DND-41 (cell line): Measurements from ENCODE around the gene KRTAP21-2.

ENCODE experiments used
- ATAC-seq: fragments of 200-7000 bp; cut with Tn5 transposase; 3 replicates; pipeline ENCODE4 v1.9.1; 2021; ENCODE audit warnings: low read depth; ENCODE audit not compliant: insufficient read depth
- DNase-seq: peaks from one replicate; pipeline ENCODE4 v3.0.0-alpha.2; 2020
- H2AFZ ChIP-seq: 2 replicates; pipeline ENCODE4 v1.6.0; 2012; ENCODE audit warnings: low read depth, low read length
- H3K27ac ChIP-seq: 2 replicates; pipeline ENCODE4 v1.5.1; 2012; ENCODE audit warnings: low read length, inconsistent platforms
- H3K27me3 ChIP-seq: fragments of 200-600 bp; sonication (generic); 2 replicates; pipeline ENCODE4 v1.6.0; 2012; ENCODE audit warnings: low read length, mild to moderate bottlenecking, inconsistent platforms; ENCODE audit not compliant: insufficient read depth, poor library complexity
- H3K36me3 ChIP-seq: 2 replicates; pipeline ENCODE4 v1.5.1; 2012; ENCODE audit warnings: low read length, inconsistent platforms; ENCODE audit not compliant: insufficient read depth
- H3K4me1 ChIP-seq: 2 replicates; pipeline ENCODE4 v1.5.1; 2012; ENCODE audit warnings: mild to moderate bottlenecking, low read length; ENCODE audit not compliant: insufficient read depth
- H3K4me2 ChIP-seq: 2 replicates; pipeline ENCODE4 v1.6.0; 2012; ENCODE audit warnings: mild to moderate bottlenecking, moderate library complexity, low read length, inconsistent platforms; ENCODE audit not compliant: insufficient read depth
- H3K4me3 ChIP-seq, 2 experiments: fragments of 200-600 bp in 1 of 2; shearing (Covaris generic) in 1 of 2; 2 replicates each; pipeline ENCODE4 v1.5.1; 2012 to 2016; ENCODE audit warnings: inconsistent platforms in 2 of 2, low read length in 2 of 2, mild to moderate bottlenecking in 2 of 2, low read depth in 1 of 2, moderate library complexity in 1 of 2
- H3K79me2 ChIP-seq: 2 replicates; pipeline ENCODE4 v1.6.0; 2012; ENCODE audit warnings: low read length, inconsistent platforms; ENCODE audit not compliant: insufficient read depth
- H3K9ac ChIP-seq: 2 replicates; pipeline ENCODE4 v1.6.0; 2012; ENCODE audit warnings: low read depth, mild to moderate bottlenecking, inconsistent platforms, low read length, moderate library complexity
- H3K9me3 ChIP-seq: 2 replicates; pipeline ENCODE4 v1.5.1; 2012; ENCODE audit warnings: low read length, moderate library complexity, mild to moderate bottlenecking, inconsistent platforms; ENCODE audit not compliant: insufficient read depth, severe bottlenecking
- H4K20me1 ChIP-seq: 2 replicates; pipeline ENCODE4 v1.6.0; 2012; ENCODE audit warnings: low read length; ENCODE audit not compliant: insufficient read depth
- CTCF ChIP-seq: IDR thresholded peaks from 2 replicates; pipeline ENCODE4 v1.5.1; 2012; ENCODE audit warnings: borderline replicate concordance, low read length, moderate library complexity, mild to moderate bottlenecking; ENCODE audit not compliant: poor library complexity, severe bottlenecking; ENCODE audit errors: extremely low read depth
- EZH2 ChIP-seq: IDR thresholded peaks from 3 replicates; pipeline ENCODE4 v1.6.1; 2012; ENCODE audit warnings: borderline replicate concordance, low read depth, mild to moderate bottlenecking, moderate library complexity, low read length, inconsistent platforms; ENCODE audit not compliant: severe bottlenecking

Gene KRTAP21-2

GRCh38 chr21:30718239-30718909, 28.7 kb downstream of the KRTAP21-2 start, which contains the start of gene KRTAP21-3:
KRTAP21-3 (minus strand) TSS chr21:30718777; CDS start chr21:30718759, 18 bp downstream.
- Histone ChIP-seq H3K27ac (no peak within 1 kb of the TSS), H3K27me3 (no peaks in the 10 kb centered on the region), H4K20me1 (no peaks in the 10 kb centered on the region), H3K9ac (no peak within 1 kb of the TSS), H3K4me2 (no peak within 1 kb of the TSS), H3K79me2 (no peaks in the 10 kb centered on the region), H3K36me3 (no peaks in the 10 kb centered on the region), H3K9me3 (no peaks in the 10 kb centered on the region), H3K4me3 (no peak within 1 kb of the TSS), H2AFZ (no peak within 1 kb of the TSS), H3K4me1 (no peaks in the 10 kb centered on the region)
- DNase-seq (no peak), ATAC-seq (no peak)
- no peak for TF ChIP-seq CTCF
- TF ChIP-seq EZH2 = no peak

GRCh38 chr21:30717105-30717504, 30.0 kb downstream of the KRTAP21-2 start:
- H3K4me3 ChIP-seq = no peak overlapping the region
- H3K79me2 ChIP-seq = no peaks in the 10 kb centered on the region
- no peak overlapping the region for H3K27ac ChIP-seq
- ATAC-seq = no peak
- no peaks in the 10 kb centered on the region for H3K4me1 ChIP-seq
- no peak overlapping the region for H2AFZ ChIP-seq
- TF ChIP-seq EZH2 = no peak
- no peak overlapping the region for H3K9ac ChIP-seq
- H3K36me3 ChIP-seq = no peaks in the 10 kb centered on the region
- H4K20me1 ChIP-seq = no peaks in the 10 kb centered on the region
- no peaks in the 10 kb centered on the region for H3K27me3 ChIP-seq
- no peak overlapping the region for H3K4me2 ChIP-seq
- no peaks in the 10 kb centered on the region for H3K9me3 ChIP-seq
- DNase-seq = no peak

GRCh38 chr21:30714946-30715345, 32.1 kb downstream of the KRTAP21-2 start:
- Histone ChIP-seq H3K4me2 (no peak overlapping the region), H3K4me3 (no peak overlapping the region), H3K27me3 (no peaks in the 10 kb centered on the region), H3K4me1 (no peaks in the 10 kb centered on the region), H3K27ac (no peak overlapping the region), H3K9me3 (no peaks in the 10 kb centered on the region), H3K9ac (no peak overlapping the region), H2AFZ (no peak overlapping the region), H3K79me2 (no peaks in the 10 kb centered on the region), H4K20me1 (no peaks in the 10 kb centered on the region), H3K36me3 (no peaks in the 10 kb centered on the region)
- TF ChIP-seq EZH2 (no peak), CTCF (no peak)
- no peak for ATAC-seq
- no peak for DNase-seq

- ATAC-seq = no peak
- no peak overlapping the region for H2AFZ ChIP-seq
- no peaks in the 10 kb centered on the region for H3K27me3 ChIP-seq
- H3K36me3 ChIP-seq = no peaks in the 10 kb centered on the region
- H4K20me1 ChIP-seq = no peaks in the 10 kb centered on the region
- no peak for DNase-seq
- H3K27ac ChIP-seq = no peak overlapping the region
- no peaks in the 10 kb centered on the region for H3K79me2 ChIP-seq
- no peaks in the 10 kb centered on the region for H3K4me1 ChIP-seq
- no peak overlapping the region for H3K4me2 ChIP-seq
- no peak for TF ChIP-seq CTCF
- no peak overlapping the region for H3K9ac ChIP-seq
- H3K4me3 ChIP-seq = no peak overlapping the region
- H3K9me3 ChIP-seq = no peaks in the 10 kb centered on the region
Measured at GRCh38 chr21:30714456-30714855, 32.6 kb downstream of the KRTAP21-2 start.
